Loucy (cell line): Measurements from ENCODE around the gene DGAT2.

Experiments
- EZH2phosphoT487 ChIP-seq: fragments of 200-600 bp; IDR thresholded peaks from 2 replicates; pipeline ENCODE4 v1.6.1; 2018; ENCODE audit warnings: antibody characterized with exemption, mild to moderate bottlenecking, moderate library complexity, borderline replicate concordance
- TF ChIP-seq, protein P1 (sequence below): fragments of 200-600 bp; sonication (generic); conservative IDR thresholded peaks from 2 replicates; pipeline ENCODE4 v1.5.1; 2014; ENCODE audit warnings: mild to moderate bottlenecking, antibody characterized with exemption, low read length

DNA sequence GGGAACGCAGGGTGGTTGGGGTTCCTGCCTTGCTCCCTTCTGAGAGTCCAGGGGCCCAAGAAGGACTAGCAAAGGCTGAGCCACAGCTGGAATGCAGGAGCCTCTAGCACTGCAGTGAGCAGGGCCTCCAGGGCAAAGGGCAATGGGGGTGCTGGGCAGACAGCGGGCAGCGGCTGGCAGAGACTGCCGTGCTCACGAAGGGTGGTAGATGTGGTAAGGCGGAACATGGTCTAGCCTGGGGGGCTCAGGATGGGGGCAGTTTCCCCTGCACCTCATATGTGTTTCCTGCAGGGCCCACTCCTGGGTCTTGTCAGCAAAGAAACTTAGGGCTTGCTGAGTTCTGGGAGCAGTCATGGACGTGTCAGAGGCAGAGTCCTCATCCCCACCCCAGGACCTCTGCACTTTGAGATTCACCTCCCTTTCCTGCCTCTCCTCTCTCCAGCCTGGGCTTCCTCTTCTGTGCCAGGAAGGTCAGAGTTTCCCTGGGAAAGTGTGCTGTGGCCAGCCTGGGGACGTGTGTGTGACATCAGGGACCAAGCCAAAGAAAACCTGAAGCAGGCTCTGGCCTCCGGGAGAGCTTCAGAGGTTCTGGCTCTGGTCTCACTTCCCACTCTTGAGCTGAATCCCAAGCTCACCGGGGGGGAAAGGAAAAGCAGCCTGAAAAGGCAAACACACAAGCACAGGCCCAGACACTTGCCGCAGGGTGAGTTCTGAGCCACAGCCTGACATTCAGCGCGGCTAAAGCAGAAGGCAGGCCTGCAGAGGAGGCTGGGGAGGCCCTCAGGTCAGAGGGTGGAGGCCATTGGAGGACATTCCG lies 46.5 kb upstream of the DGAT2 start:
- TF ChIP-seq, protein P1, sequence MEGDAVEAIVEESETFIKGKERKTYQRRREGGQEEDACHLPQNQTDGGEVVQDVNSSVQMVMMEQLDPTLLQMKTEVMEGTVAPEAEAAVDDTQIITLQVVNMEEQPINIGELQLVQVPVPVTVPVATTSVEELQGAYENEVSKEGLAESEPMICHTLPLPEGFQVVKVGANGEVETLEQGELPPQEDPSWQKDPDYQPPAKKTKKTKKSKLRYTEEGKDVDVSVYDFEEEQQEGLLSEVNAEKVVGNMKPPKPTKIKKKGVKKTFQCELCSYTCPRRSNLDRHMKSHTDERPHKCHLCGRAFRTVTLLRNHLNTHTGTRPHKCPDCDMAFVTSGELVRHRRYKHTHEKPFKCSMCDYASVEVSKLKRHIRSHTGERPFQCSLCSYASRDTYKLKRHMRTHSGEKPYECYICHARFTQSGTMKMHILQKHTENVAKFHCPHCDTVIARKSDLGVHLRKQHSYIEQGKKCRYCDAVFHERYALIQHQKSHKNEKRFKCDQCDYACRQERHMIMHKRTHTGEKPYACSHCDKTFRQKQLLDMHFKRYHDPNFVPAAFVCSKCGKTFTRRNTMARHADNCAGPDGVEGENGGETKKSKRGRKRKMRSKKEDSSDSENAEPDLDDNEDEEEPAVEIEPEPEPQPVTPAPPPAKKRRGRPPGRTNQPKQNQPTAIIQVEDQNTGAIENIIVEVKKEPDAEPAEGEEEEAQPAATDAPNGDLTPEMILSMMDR, result no peak
- no peak for TF ChIP-seq EZH2phosphoT487
